Central memory CD8-positive, alpha-beta T cell (primary cell): ENCODE measurements around the gene FNDC3B.

Experiments used
- ATAC-seq: fragments of 150-1000 bp; cut with Tn5 transposase; replicated peaks from 2 replicates; pipeline ENCODE4 v1.10.0; 2022; ENCODE audit warnings: mild to moderate bottlenecking, moderate FRiP score, moderate number of reproducible peaks; ENCODE audit not compliant: poor library complexity, severe bottlenecking; ENCODE audit errors: extremely low read depth
- DNase-seq, 2 donors: peaks; one replicate each; pipeline ENCODE4 v3.0.0; 2021; ENCODE audit warnings: low spot score in 2 of 2
- H3K27ac Mint-ChIP-seq: one replicate; pipeline ENCODE4 v1.8.0; 2022; ENCODE audit warnings: low read depth, mild to moderate bottlenecking, moderate library complexity, mixed read lengths
- H3K27me3 Mint-ChIP-seq: one replicate; pipeline ENCODE4 v1.8.0; 2022; ENCODE audit warnings: mixed read lengths
- H3K36me3 Mint-ChIP-seq: one replicate; pipeline ENCODE4 v1.8.0; 2022; ENCODE audit warnings: mild to moderate bottlenecking, moderate library complexity, mixed read lengths; ENCODE audit not compliant: insufficient read depth
- H3K4me1 Mint-ChIP-seq: one replicate; pipeline ENCODE4 v1.8.0; 2022; ENCODE audit warnings: mixed read lengths
- H3K4me3 Mint-ChIP-seq: one replicate; pipeline ENCODE4 v1.8.0; 2022; ENCODE audit warnings: mild to moderate bottlenecking, moderate library complexity, mixed read lengths
- H3K9me3 Mint-ChIP-seq: one replicate; pipeline ENCODE4 v1.8.0; 2022; ENCODE audit warnings: mixed read lengths

FNDC3B gene

GRCh38 chr3:172051310-172051956 is 12.1 kb downstream of the FNDC3B start:
- no peak overlapping the region for H3K4me3 Mint-ChIP-seq
- peaks cover 2% of the 10 kb centered on the region for H3K36me3 Mint-ChIP-seq
- no peak overlapping the region for H3K27ac Mint-ChIP-seq
- DNase-seq (no peak), ATAC-seq (no peak)
- peaks cover 28% of the 10 kb centered on the region for H3K4me1 Mint-ChIP-seq
- H3K9me3 Mint-ChIP-seq = no peaks in the 10 kb centered on the region
- H3K27me3 Mint-ChIP-seq = no peaks in the 10 kb centered on the region

GRCh38 chr3:172051957-172052354 is 12.6 kb downstream of the FNDC3B start:
- ATAC-seq = no peak
- no peak for DNase-seq
- no peaks in the 10 kb centered on the region for H3K27me3 Mint-ChIP-seq
- peaks cover 33% of the 10 kb centered on the region for H3K4me1 Mint-ChIP-seq
- no peaks in the 10 kb centered on the region for H3K9me3 Mint-ChIP-seq
- H3K36me3 Mint-ChIP-seq = peaks cover 2% of the 10 kb centered on the region
- no peak overlapping the region for H3K27ac Mint-ChIP-seq
- H3K4me3 Mint-ChIP-seq = no peak overlapping the region

GRCh38 chr3:172052405-172052804 is 13.0 kb downstream of the FNDC3B start:
- Mint-ChIP-seq H3K4me3 (no peak overlapping the region), H3K36me3 (peaks cover 2% of the 10 kb centered on the region), H3K27me3 (no peaks in the 10 kb centered on the region), H3K9me3 (no peaks in the 10 kb centered on the region), H3K27ac (no peak overlapping the region), H3K4me1 (peaks cover 38% of the 10 kb centered on the region)
- ATAC-seq = no peak
- no peak for DNase-seq

DNA sequence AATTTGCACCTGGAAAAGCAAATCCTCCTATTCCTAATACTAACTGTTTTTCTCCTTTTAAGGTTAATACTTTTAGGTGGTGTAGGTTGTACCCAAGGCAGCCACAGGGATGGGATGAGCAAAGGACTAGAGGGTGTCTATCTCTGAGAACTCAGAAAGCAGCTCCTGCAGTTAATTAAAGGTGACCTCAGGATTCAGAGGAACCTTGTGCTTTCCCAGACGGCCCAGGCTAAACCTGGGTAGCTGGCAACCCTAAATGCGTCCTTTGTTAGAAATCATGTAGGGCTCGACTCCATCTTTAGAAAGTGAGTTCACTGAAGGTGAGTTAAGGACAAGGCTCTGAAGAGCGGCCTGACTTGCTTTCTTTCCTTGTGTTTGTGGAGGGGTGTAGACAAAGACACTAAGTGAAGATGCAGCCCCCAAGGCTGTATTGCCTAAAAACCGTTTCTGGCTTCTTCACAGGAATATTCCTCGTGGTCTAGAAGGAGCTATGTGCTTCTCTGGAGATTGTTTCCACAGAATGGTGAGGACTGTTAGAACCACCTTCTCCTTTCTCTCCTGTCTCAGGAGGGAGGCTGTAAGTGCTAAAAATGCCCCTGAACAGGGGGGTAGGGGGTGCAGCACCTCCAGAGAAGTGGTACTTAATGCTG is 14.9 kb downstream of the FNDC3B start:
- Mint-ChIP-seq H3K4me3 (no peak overlapping the region), H3K4me1 (peaks cover 34% of the 10 kb centered on the region), H3K36me3 (peaks cover 2% of the 10 kb centered on the region), H3K27ac (peak overlapping the region; percentile 85), H3K9me3 (no peaks in the 10 kb centered on the region), H3K27me3 (no peaks in the 10 kb centered on the region)
- ATAC-seq (no peak), DNase-seq (no peak)

DNA sequence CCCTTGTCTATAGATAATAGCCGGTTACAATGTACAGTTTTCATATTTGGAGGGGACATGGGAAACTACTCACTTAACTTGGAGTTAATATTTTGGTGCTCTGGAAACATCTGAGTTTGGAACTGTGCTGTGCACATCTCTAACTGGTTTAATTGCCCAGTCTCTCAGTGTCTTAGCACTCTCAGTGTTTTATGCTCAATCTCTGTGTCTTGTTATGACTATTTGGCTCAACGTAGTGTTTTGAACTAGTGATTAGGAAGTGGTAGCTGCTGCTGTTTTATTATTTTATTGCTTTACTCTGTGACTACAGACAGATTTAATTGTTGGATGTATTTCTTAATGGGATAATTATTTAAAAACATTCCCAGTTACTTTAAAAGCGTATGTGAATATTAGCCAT is 17.0 kb downstream of the FNDC3B start:
- DNase-seq (no peak), ATAC-seq (no peak)
- peaks cover 34% of the 10 kb centered on the region for H3K4me1 Mint-ChIP-seq
- H3K9me3 Mint-ChIP-seq = no peaks in the 10 kb centered on the region
- H3K36me3 Mint-ChIP-seq = peaks cover 2% of the 10 kb centered on the region
- peak overlapping the region; percentile 85 for H3K27ac Mint-ChIP-seq
- H3K4me3 Mint-ChIP-seq = no peak overlapping the region
- no peaks in the 10 kb centered on the region for H3K27me3 Mint-ChIP-seq

GRCh38 chr3:172057059-172057458 is 17.7 kb downstream of the FNDC3B start:
- peaks cover 34% of the 10 kb centered on the region for H3K4me1 Mint-ChIP-seq
- H3K9me3 Mint-ChIP-seq = no peaks in the 10 kb centered on the region
- no peak overlapping the region for H3K4me3 Mint-ChIP-seq
- H3K27ac Mint-ChIP-seq = no peak overlapping the region
- ATAC-seq (no peak), DNase-seq (no peak)
- H3K27me3 Mint-ChIP-seq = no peaks in the 10 kb centered on the region
- peaks cover 2% of the 10 kb centered on the region for H3K36me3 Mint-ChIP-seq

DNA sequence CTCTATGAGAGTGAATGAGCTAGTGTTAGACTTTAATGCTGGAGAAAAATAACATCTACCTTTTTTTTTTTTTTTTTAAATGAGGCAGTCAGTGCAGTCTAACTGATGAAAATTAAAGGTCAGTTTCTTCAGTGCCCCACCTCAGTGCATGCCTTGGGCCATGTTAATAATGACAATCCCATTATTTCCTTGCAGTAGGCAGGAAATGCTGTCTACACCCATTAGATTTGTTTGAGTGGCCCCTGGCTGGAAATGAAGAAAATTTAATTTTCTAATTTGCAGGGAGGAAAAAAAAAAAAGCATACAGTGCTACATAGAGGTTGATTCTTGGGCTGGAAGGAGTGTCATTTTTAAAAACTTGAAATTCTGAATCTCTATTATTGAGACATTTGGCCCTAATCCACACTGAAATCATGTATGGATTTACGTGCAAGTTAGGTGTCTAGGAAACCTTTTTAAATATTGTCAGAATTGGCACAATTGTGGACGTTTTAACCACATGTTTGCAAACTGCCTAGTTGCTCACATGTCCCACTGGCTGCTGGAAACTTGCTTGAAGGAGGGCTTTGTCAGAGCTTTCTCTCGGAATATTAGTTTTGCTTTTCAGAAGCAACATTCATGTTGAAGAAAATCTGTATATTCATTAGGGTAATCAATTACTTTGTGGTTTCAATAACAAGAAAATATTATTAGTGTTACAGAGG is 18.4 kb downstream of the FNDC3B start:
- Mint-ChIP-seq H3K36me3 (peaks cover 2% of the 10 kb centered on the region), H3K27me3 (no peaks in the 10 kb centered on the region), H3K4me3 (no peak overlapping the region), H3K27ac (no peak overlapping the region), H3K4me1 (peaks cover 29% of the 10 kb centered on the region), H3K9me3 (no peaks in the 10 kb centered on the region)
- ATAC-seq = no peak
- DNase-seq = no peak

DNA sequence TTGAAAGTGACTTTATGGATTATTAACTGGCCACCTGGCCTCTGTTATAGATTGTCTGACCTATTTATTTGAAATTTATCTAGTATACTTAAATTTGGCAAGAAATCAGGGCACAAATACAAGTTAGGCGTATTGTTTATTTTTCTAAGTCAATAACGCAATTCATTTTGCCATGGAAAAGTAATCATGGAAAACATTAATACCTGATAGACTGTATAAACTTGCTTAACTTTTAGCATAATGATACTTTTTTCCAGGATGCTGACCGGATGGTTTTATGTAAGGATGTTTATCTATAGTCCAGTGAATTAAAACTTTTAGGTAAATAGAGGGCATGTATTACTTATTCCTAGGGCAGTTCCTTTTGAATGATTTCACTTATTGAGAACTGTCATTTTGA is 20.2 kb downstream of the FNDC3B start:
- DNase-seq (no peak), ATAC-seq (no peak)
- Mint-ChIP-seq H3K36me3 (no peaks in the 10 kb centered on the region), H3K9me3 (no peaks in the 10 kb centered on the region), H3K27me3 (no peaks in the 10 kb centered on the region), H3K4me3 (no peak overlapping the region), H3K4me1 (peaks cover 26% of the 10 kb centered on the region), H3K27ac (no peak overlapping the region)

DNA sequence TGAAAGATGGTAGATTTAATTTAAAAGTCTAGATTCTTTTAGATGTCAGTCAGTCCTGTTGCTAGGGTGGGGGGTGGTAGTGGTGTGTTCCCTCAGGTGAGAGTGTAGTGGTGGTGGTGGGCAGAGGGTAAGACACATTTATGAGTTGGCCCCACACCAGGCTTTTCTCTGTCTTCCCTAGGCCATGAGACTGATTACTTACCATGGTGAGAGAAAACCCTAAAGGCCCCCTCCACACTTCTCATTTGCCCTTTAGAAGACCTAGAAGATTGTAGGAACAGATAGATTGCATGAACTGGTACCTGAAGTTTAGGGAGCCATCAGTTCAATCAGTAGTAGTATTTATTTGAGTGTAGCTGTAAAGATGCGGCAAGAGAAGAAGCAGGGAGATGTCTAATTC is 20.9 kb downstream of the FNDC3B start:
- Mint-ChIP-seq H3K9me3 (no peaks in the 10 kb centered on the region), H3K4me1 (peaks cover 22% of the 10 kb centered on the region), H3K27me3 (no peaks in the 10 kb centered on the region), H3K27ac (no peak overlapping the region), H3K36me3 (peaks cover 2% of the 10 kb centered on the region), H3K4me3 (no peak overlapping the region)
- DNase-seq = no peak
- no peak for ATAC-seq

- ATAC-seq = peak; percentile 36
- peak overlapping the region; percentile 75 for H3K27ac Mint-ChIP-seq
These were observed 22.4 kb downstream of the FNDC3B start for GRCh38 chr3:172061724-172062184.

GRCh38 chr3:172062761-172063160 is 23.4 kb downstream of the FNDC3B start:
- no peak for ATAC-seq
- no peak for DNase-seq
- H3K27me3 Mint-ChIP-seq = no peaks in the 10 kb centered on the region
- no peak overlapping the region for H3K27ac Mint-ChIP-seq
- H3K9me3 Mint-ChIP-seq = no peaks in the 10 kb centered on the region
- no peak overlapping the region for H3K4me3 Mint-ChIP-seq
- peaks cover 2% of the 10 kb centered on the region for H3K36me3 Mint-ChIP-seq
- peaks cover 14% of the 10 kb centered on the region for H3K4me1 Mint-ChIP-seq

More at GRCh38 chr3:172061724-172062184, 22.4 kb downstream of the FNDC3B start:
- Mint-ChIP-seq H3K27me3 (no peaks in the 10 kb centered on the region), H3K36me3 (peaks cover 2% of the 10 kb centered on the region), H3K4me1 (peaks cover 14% of the 10 kb centered on the region), H3K9me3 (no peaks in the 10 kb centered on the region), H3K4me3 (peak overlapping the region; percentile 23)
- DNase-seq = no peak

GRCh38 chr3:172063456-172064432 is 24.4 kb downstream of the FNDC3B start:
- H3K27ac Mint-ChIP-seq = no peak overlapping the region
- no peak for ATAC-seq
- no peak for DNase-seq
- H3K4me3 Mint-ChIP-seq = no peak overlapping the region
- no peaks in the 10 kb centered on the region for H3K9me3 Mint-ChIP-seq
- H3K4me1 Mint-ChIP-seq = peaks cover 18% of the 10 kb centered on the region
- H3K36me3 Mint-ChIP-seq = peaks cover 2% of the 10 kb centered on the region
- no peaks in the 10 kb centered on the region for H3K27me3 Mint-ChIP-seq
